Measurements from ENCODE around the gene IL36RN.

IL36RN gene

DNA sequence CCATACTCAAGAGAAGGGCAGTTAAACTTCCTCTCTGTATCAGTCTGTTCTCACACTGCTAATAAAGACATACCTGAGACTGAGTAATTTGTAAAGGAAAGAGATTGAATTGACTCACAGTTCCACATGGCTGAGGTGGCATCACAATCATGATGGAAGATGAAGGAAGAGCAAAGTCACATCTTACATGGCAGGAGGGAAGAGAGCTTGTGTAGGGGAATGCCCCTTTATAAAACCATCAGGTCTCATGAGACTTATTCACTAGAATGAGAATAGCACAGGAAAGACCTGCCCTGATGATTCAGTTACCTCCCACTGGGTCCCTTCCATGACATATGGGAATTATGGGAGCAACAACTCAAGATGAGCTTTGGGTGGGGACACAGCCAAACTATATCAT, 4.9 kb upstream of the IL36RN start:
- no peak for DNase-seq (ENCODE audit: low spot score)
- CTCF ChIA-PET = no interaction called here
- H3K27ac ChIP-seq = no peak overlapping the region
- POLR2A ChIA-PET (ENCODE audit: low non-redundant PET) = no interaction called here
- TF ChIP-seq, protein P1, sequence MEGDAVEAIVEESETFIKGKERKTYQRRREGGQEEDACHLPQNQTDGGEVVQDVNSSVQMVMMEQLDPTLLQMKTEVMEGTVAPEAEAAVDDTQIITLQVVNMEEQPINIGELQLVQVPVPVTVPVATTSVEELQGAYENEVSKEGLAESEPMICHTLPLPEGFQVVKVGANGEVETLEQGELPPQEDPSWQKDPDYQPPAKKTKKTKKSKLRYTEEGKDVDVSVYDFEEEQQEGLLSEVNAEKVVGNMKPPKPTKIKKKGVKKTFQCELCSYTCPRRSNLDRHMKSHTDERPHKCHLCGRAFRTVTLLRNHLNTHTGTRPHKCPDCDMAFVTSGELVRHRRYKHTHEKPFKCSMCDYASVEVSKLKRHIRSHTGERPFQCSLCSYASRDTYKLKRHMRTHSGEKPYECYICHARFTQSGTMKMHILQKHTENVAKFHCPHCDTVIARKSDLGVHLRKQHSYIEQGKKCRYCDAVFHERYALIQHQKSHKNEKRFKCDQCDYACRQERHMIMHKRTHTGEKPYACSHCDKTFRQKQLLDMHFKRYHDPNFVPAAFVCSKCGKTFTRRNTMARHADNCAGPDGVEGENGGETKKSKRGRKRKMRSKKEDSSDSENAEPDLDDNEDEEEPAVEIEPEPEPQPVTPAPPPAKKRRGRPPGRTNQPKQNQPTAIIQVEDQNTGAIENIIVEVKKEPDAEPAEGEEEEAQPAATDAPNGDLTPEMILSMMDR (conservative IDR thresholded peaks at IDR 0.05; ENCODE audit: low read depth) = no peak

DNA sequence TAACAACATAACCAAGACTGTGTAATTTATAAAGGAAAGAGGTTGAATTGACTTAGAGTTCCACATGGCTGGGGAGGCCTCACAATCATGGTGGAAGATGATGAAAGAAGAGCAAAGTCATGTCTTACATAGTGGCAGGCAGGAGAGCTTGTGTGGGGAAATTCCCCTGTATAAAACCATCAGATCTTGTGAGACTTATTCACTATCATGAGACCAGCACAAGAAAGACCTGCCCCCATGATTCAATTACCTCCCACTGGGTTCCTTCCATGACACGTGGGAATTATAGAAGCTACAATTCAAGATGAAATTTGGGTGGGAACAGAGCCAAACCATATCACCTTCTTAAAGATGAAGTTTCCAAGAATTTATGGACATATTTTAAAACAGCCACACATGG, 2.5 kb upstream of the IL36RN start:
- ChIA-PET POLR2A (ENCODE audit: low non-redundant PET) (no interaction called here), CTCF (interaction anchor here (0.5 kb wide), 1 partner anchor 102 kb away, joined by 4 read pairs; no protein-coding TSS in a partner anchor)
- TF ChIP-seq, protein P1 (conservative IDR thresholded peaks at IDR 0.05; ENCODE audit: low read depth) = no peak
- H3K27ac ChIP-seq = no peak overlapping the region
- no peak for DNase-seq (ENCODE audit: low spot score)

DNA sequence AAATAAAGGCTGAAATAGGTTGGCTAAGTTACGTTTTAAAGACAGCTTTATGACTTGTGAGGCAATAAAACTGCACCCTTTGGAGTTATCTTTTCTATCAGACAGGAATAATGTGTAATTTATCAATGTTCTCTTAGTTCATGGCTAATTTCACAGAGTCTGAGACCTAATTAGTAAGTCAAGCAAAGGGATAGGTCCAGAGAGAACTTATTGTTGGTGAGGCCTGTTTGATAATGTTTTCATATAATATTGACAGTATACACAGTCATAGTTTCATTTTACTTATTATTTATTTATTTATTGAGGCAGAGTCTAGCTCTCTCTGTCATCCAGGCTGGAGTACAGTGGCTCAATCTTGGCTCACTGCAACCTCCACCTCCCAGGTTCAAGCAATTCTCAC, 1.9 kb upstream of the IL36RN start:
- DNase-seq (ENCODE audit: low spot score) = no peak
- H3K27ac ChIP-seq = no peak overlapping the region
- TF ChIP-seq, protein P1 (conservative IDR thresholded peaks at IDR 0.05; ENCODE audit: low read depth) = no peak
- ChIA-PET CTCF (no interaction called here), POLR2A (ENCODE audit: low non-redundant PET) (no interaction called here)

DNA sequence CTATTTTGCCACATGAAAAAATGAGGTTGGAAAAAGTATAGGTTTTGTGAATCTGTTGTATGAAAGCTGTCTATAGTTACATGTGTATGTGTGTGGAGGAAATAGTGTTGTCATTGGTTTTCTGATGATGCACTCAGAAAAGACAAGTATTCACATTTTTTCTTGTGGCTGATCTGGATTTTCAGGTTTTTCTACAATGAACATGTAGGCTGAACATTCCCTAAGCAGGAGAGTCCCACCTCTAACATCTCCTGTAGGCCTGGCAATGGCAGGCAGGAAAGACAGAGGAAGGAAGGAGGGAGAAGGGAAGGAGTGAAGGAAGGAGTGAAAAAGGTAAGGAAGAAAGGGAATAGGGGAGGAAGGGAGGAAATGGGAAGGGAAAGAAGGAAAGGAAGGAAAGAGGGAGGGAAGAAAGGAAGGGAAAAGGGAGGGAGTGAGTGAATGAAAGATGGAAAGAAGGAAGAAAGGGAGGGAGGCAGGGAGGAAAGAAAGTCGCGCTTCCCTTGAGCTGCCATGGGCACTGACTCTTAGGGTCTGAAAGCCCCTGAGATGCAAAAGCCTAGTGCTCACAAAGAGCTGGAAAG, 495 bp upstream of the IL36RN start:
- POLR2A ChIA-PET (ENCODE audit: low non-redundant PET) = no interaction called here
- CTCF ChIA-PET = interaction anchor here (0.9 kb wide), 1 partner anchor 21 kb away, joined by 3 read pairs; no protein-coding TSS in a partner anchor
- TF ChIP-seq, protein P1 (conservative IDR thresholded peaks at IDR 0.05; ENCODE audit: low read depth) = no peak
- H3K27ac ChIP-seq = no peak overlapping the region
- peak; percentile 58 for DNase-seq (ENCODE audit: low spot score)

DNA sequence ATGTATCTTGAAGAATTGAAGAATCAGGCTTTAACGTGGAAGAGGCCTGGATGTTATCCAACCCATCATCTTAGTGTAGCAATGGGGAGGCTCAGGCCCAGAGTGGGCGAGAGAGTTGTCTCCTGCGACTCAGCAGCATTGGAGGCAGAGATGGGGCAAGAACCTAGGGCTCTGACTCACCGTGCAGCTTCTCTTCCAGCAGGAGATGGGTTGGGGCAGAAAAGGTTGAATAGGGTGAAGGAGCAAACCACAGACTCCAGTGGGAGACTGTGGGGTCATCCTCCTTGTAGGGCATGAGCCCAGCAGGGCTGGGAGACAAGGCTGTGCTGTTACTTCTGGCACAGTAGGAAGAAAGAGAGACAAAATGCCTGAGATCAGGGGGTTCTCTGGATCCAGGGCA, 1.4 kb downstream of the IL36RN start:
- no peak overlapping the region for H3K27ac ChIP-seq
- DNase-seq (ENCODE audit: low spot score) = no peak
- CTCF ChIA-PET = interaction anchor here (0.6 kb wide), 1 partner anchor 70 kb away, joined by 4 read pairs; no protein-coding TSS in a partner anchor
- TF ChIP-seq, protein P1 (conservative IDR thresholded peaks at IDR 0.05; ENCODE audit: low read depth) = no peak
- POLR2A ChIA-PET (ENCODE audit: low non-redundant PET) = no interaction called here

DNA sequence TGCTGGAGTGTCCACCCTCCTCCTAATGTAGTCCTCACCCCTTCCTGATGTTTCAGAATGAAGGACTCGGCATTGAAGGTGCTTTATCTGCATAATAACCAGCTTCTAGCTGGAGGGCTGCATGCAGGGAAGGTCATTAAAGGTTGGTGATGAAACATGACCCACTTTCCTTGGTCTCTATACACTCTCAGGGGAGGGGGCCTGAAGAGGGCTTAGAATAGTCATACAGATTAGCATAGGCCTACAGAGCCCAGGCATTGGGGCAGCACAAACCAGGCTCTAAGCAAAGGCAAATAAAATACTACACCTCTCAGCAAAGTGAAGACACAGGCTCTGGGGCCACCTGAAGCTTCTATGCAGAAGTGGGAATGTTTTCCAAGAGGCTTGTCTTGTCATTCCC, 1.8 kb downstream of the IL36RN start:
- no peak overlapping the region for H3K27ac ChIP-seq
- TF ChIP-seq, protein P1 (conservative IDR thresholded peaks at IDR 0.05; ENCODE audit: low read depth) = no peak
- ChIA-PET CTCF (no interaction called here), POLR2A (ENCODE audit: low non-redundant PET) (no interaction called here)
- no peak for DNase-seq (ENCODE audit: low spot score)

Data from RWPE1 (cell line).